ENCODE results near the gene TXNDC11.
A peak's percentile ranks its signal among the peaks of the same experiment; 100 is the strongest.

TXNDC11 gene

DNA sequence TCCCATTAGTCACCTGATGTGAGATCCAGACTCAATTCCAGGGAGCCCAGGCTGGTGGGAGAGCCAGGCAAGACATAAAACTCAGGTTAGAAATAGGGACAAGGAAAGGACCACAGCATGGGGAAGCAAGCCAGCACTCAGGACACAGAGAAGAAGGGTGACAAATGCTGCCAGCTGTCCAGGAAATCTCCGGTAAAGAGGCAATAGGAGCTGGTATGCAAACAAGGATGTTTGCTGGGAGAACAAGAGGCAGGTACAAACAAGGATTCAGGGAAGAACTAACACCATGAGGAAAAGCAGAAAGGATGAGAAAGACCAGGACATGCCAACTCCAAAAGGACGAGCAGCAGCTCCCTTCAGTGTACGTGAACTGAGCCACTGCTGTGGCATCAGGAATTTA, 10.2 kb upstream of the TXNDC11 start:
- H3K4me2 ChIP-seq, result no peak overlapping the region
- TF ChIP-seq Cebpa-rat (IDR thresholded peaks at IDR 0.05), result no peak
- H3K27ac ChIP-seq, result no peak overlapping the region
- no peak overlapping the region for H3K4me3 ChIP-seq
- H3K9me3 ChIP-seq, result no peaks in the 10 kb centered on the region
- peaks cover 1% of the 10 kb centered on the region; the same call in 1 of the 2 replicates for H3K4me1 ChIP-seq
- peaks cover 98% of the 10 kb centered on the region for H3K36me3 ChIP-seq
- no peaks in the 10 kb centered on the region for H3K27me3 ChIP-seq
- H4K20me1 ChIP-seq, result peaks cover 7% of the 10 kb centered on the region; the same call in 1 of the 2 replicates
- no peak overlapping the region for H3K9ac ChIP-seq

DNA sequence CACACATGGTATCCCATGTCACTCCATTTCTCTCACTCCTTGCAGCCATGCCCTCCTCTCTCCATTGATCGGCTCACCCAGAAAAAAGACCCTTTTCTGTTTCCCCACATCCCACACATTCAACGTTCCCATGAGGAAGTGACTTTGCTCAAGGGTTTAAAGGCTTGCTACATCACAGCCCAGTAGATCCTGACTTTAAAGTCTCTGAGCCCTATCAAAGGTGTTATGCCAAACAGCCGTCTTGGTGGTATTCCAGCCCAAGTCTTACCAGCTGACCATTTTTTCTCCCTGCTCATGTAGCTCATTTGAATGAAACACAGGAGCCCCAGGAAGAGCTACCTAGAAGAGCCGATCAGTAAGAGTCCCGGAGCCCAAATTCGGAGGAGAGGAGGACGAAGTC, 7.4 kb upstream of the TXNDC11 start:
- Histone ChIP-seq H4K20me1 (peaks cover 7% of the 10 kb centered on the region; the same call in 1 of the 2 replicates), H3K36me3 (peaks cover 76% of the 10 kb centered on the region), H3K4me2 (no peak overlapping the region), H3K4me1 (no peaks in the 10 kb centered on the region), H3K4me3 (no peak overlapping the region), H3K9me3 (no peaks in the 10 kb centered on the region), H3K27ac (no peak overlapping the region), H3K9ac (no peak overlapping the region), H3K27me3 (no peaks in the 10 kb centered on the region)
- TF ChIP-seq Cebpa-rat (IDR thresholded peaks at IDR 0.05), result no peak

DNA sequence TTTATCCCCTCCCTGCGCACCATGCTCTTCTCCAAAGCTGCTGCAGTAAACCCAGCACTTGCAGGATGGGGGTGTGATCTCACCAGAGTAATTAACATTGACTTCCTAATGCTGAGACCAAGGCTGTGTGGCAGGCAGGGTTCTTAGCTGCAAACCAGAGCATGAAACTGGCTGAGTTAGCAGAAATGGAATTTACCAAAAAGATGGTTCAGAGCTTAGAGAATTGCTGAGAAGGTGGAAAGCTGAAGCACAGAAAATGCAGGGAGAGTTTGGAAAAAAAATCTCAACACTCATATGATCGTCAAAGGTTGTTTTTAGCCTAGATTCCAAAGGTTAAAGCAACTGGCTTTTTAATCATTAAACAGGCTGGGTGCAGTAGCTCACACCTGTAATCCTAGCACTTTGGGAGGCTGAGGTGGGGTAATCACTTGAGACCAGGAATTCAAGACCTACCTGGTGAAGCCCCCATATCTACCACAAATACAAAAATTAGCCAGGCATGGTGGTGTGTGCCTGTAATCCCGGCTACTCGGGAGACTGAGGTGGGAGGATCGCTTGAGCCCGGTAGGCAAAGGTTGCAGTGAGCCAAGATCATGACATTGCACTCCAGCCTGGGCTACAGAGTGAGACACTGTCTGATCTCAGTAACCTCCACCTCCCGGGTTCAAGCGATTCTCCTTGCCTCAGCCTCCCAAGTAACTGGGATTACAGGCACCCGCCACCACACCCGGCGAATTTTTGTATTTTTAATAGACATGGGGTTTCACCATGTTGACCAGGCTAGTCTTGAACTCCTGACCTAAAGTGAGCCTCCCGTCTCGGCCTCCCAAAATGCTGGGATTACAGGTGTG, 6.0 kb upstream of the TXNDC11 start:
- Histone ChIP-seq H3K36me3 (peaks cover 62% of the 10 kb centered on the region), H3K27me3 (no peaks in the 10 kb centered on the region), H4K20me1 (peaks cover 7% of the 10 kb centered on the region; the same call in 1 of the 2 replicates), H3K4me3 (no peak overlapping the region), H3K27ac (no peak overlapping the region), H3K9ac (no peak overlapping the region), H3K4me2 (no peak overlapping the region), H3K9me3 (no peaks in the 10 kb centered on the region), H3K4me1 (peaks cover 4% of the 10 kb centered on the region)
- no peak for TF ChIP-seq Cebpa-rat (IDR thresholded peaks at IDR 0.05)

DNA sequence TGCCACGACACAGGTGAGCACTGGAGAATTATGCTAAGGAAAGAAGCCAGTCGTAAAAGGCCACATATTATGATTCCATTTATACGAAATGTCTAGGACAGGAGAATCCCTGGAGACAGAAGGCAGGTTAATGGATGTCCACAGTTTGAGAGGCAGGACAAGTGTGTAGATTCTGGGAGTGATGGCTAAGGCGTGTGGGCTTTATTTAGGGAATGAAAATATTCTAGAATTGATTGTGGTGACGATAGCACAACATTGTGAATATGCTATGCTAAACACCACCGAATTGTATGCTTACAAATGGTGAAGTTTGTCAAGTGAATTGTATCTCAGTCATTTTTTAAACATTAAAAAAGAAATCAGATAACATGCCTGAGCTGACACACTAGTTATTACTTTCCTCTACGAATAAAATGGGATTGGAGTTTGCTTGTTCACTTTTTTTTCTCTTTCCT, 5.3 kb upstream of the TXNDC11 start:
- no peak overlapping the region for H3K27ac ChIP-seq
- no peak overlapping the region for H3K4me3 ChIP-seq
- no peaks in the 10 kb centered on the region for H3K9me3 ChIP-seq
- peaks cover 7% of the 10 kb centered on the region; the same call in 1 of the 2 replicates for H4K20me1 ChIP-seq
- H3K36me3 ChIP-seq, result peaks cover 56% of the 10 kb centered on the region
- H3K9ac ChIP-seq, result no peak overlapping the region
- no peak overlapping the region for H3K4me2 ChIP-seq
- H3K4me1 ChIP-seq, result peaks cover 10% of the 10 kb centered on the region
- no peak for TF ChIP-seq Cebpa-rat (IDR thresholded peaks at IDR 0.05)
- no peaks in the 10 kb centered on the region for H3K27me3 ChIP-seq

DNA sequence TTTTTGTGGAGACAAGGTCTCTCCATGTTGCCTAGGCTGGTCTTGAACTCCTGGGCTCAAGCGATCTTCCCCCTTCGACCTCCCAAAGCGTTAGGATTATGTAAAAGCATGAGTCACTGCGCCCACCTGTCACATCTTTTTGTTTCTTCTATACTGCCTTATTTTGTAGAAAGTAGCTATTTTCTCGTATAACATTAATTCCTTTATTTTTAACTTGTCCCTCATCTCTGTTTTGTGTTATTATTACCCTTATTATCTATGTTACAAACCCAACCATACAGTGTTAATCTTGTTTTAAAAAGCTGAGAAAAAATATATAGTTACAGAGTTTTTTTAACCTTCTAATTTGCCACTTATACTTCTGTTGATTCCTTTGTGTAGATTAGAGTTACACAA, 1.4 kb upstream of the TXNDC11 start:
- Histone ChIP-seq H3K27me3 (no peaks in the 10 kb centered on the region), H3K9ac (no peak overlapping the region), H4K20me1 (peaks cover 34% of the 10 kb centered on the region), H3K4me2 (no peak overlapping the region), H3K4me3 (no peak overlapping the region), H3K36me3 (peaks cover 17% of the 10 kb centered on the region), H3K4me1 (peaks cover 36% of the 10 kb centered on the region), H3K9me3 (no peaks in the 10 kb centered on the region), H3K27ac (no peak overlapping the region)
- no peak for TF ChIP-seq Cebpa-rat (IDR thresholded peaks at IDR 0.05)

DNA sequence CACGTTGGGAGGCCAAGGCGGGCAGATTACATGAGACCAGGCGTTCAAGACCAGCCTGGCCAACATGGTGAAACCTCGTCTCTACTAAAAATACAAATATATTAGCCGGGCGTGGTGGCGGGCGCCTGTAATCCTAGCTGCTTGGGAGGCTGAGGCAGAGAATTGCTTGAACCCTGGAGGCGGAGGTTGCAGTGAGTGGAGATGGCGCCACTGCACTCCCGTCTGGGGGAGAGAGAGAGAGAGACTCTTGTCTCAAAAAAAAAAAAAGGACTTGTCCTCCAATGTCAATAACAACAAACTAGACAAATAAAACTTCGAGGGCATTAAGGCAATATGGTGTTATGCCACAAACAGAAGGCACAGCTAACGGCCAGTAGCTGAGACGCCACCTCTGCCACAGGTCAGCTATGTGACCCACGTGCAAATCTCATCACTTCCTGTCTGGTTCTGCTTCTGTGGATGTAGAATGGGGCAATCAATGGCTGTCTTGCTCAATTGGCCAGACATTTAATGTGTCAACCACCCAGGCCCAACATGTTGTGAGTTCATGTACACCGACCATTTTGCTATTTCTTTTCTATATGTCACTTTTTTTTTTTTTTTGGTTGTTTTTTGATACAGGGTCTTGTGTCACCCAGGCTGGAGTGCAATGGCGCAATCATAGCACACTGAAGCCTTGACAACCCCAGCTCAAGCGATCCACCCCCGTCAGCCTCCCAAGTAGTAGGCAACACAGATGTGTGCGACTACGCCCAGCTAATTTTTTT, 834 bp upstream of the TXNDC11 start:
- Histone ChIP-seq H3K9me3 (no peaks in the 10 kb centered on the region), H3K9ac (peak overlapping the region; percentile 73), H3K4me1 (peaks cover 42% of the 10 kb centered on the region), H3K4me2 (peak overlapping the region; percentile 80), H3K27me3 (no peaks in the 10 kb centered on the region), H4K20me1 (peaks cover 39% of the 10 kb centered on the region), H3K4me3 (peak overlapping the region; percentile 97), H3K36me3 (peaks cover 13% of the 10 kb centered on the region), H3K27ac (peak overlapping the region; percentile 77)
- no peak for TF ChIP-seq Cebpa-rat (IDR thresholded peaks at IDR 0.05)

DNA sequence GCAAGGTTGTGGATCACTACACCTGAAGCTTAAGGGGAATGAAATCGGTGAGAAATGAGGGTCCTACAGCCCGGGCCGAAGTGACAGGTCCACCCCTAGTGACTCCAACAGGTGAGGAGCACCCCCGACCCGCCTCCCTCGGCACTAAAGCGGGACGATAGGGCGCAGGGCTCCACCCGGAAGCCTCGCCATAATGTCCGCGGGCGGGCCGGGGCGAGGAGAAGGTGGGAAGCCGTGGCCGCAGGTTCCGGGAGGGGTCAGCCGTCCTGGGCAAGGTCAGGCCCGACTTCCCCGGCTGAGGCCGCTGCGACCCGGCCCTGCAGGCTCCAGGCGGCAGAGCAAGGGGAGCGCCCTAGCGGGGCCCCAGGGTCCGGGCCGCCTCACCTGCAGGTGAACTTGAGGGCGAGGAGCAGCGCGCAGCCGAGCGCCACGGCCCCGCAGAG, 543 bp downstream of the TXNDC11 start:
- H3K9me3 ChIP-seq, result no peaks in the 10 kb centered on the region
- H3K4me3 ChIP-seq, result peak overlapping the region; percentile 97
- H3K27ac ChIP-seq, result peak overlapping the region; percentile 95
- H3K4me2 ChIP-seq, result peak overlapping the region; percentile 84
- TF ChIP-seq Cebpa-rat (IDR thresholded peaks at IDR 0.05), result no peak
- no peaks in the 10 kb centered on the region for H3K27me3 ChIP-seq
- H3K9ac ChIP-seq, result peak overlapping the region; percentile 96
- H3K36me3 ChIP-seq, result peaks cover 14% of the 10 kb centered on the region
- peaks cover 53% of the 10 kb centered on the region for H4K20me1 ChIP-seq
- peaks cover 51% of the 10 kb centered on the region for H3K4me1 ChIP-seq

DNA sequence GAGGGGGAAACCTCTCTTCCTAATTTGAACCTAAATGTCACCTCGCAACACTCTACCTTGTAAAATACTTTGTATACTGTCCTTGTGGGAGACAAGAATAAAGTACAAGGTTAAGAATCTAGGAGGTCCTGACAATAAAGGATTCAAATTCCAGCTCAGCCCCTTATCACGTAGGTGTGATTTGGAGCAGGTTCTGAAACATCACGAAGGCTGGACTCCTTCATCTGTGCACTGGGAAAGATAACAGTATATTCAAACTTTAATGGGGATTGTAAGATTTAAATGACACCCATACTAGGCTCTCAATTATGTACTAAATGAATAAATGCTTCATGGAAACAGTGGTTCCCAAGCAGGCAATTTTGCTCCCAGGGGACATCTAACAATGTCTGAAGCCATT, 2.1 kb downstream of the TXNDC11 start:
- H3K9ac ChIP-seq, result peak overlapping the region; percentile 96
- peak overlapping the region; percentile 97 for H3K4me3 ChIP-seq
- H3K27ac ChIP-seq, result no peak overlapping the region
- no peak for TF ChIP-seq Cebpa-rat (IDR thresholded peaks at IDR 0.05)
- peaks cover 64% of the 10 kb centered on the region for H3K4me1 ChIP-seq
- peak overlapping the region; percentile 84 for H3K4me2 ChIP-seq
- peaks cover 30% of the 10 kb centered on the region for H3K36me3 ChIP-seq
- H3K27me3 ChIP-seq, result no peaks in the 10 kb centered on the region
- no peaks in the 10 kb centered on the region for H3K9me3 ChIP-seq
- peaks cover 68% of the 10 kb centered on the region for H4K20me1 ChIP-seq

DNA sequence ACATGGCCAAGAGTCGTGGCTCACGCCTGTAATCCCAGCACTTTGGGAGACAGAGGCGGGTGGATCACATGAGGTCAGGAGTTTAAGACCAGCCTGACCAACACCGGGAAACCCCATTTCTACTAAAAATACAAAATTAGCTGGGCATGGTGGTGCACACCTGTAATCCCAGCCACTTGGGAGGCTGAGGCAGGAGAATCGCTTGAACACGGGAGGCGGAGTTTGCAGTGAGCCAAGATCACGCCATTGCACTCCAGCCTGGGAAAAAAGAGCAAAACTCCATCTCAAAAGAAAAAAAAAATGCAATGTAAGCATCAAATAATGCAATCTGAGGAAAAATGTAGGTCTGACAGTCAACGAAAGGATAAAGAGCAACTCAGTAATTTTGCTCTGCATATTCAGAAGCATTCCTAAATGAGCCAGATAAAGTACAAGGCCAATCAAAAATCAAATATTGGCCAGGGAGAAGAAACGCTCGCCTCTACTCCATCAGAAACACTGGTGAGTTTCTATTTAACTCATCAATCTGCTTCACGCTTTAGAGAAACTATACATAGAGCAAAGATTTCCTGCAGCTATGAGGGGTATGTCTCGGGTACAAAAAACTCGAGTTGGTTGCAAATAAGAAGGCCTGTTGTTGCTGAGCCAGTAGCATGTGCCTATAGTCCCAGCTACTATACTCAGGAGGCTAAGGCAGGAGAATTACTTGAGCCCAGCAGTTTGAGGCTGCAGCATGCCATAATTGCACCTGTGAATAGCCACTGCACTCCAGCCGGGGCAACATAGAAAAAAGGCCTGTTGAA, 3.7 kb downstream of the TXNDC11 start:
- Histone ChIP-seq H3K27me3 (no peaks in the 10 kb centered on the region), H3K36me3 (peaks cover 44% of the 10 kb centered on the region), H3K9me3 (no peaks in the 10 kb centered on the region), H4K20me1 (peaks cover 83% of the 10 kb centered on the region), H3K4me3 (no peak overlapping the region), H3K4me1 (peaks cover 80% of the 10 kb centered on the region), H3K4me2 (peak overlapping the region; percentile 84), H3K27ac (no peak overlapping the region), H3K9ac (no peak overlapping the region)
- TF ChIP-seq Cebpa-rat (IDR thresholded peaks at IDR 0.05), result no peak

Measured in BLaER1 (cell line).